ENCODE data around the gene RMDN3. TPM values are rescaled to one million over a fixed set of nuclear protein-coding genes. Genes with fewer than 3 reads are reported as not detected.

Gene RMDN3
- total and polyA plus RNA-seq, 2 of the 13 experiments (the other 11 are each of a cell fraction or from before 2014, with no cell fraction given) = 16.8 to 19.5 TPM

GRCh38 chr15:40694688-40695468 lies 60.2 kb downstream of the RMDN3 start, which contains the start of gene RAD51 (continued):
- TF ChIP-seq RERE (CRISPR knock-in tag; IDR thresholded peaks at IDR 0.05; ENCODE audit: low read depth) = no peak
- TF ChIP-seq ZNF766 (CRISPR knock-in tag; IDR thresholded peaks at IDR 0.05; ENCODE audit: borderline replicate concordance) = peak; percentile 17; the same call in 1 of the 2 replicates
- TF ChIP-seq ZNF207 (IDR thresholded peaks at IDR 0.05; ENCODE audit: borderline replicate concordance) = no peak
- no peak for TF ChIP-seq HOXA7 (CRISPR knock-in tag; IDR thresholded peaks at IDR 0.05)
- TF ChIP-seq SUZ12 (IDR thresholded peaks at IDR 0.05; ENCODE audit: low read depth, low read length) = peak; percentile 63
- TF ChIP-seq ZNF644 (CRISPR knock-in tag; IDR thresholded peaks at IDR 0.05; ENCODE audit: low read depth) = no peak
- TF ChIP-seq SOX13 (IDR thresholded peaks at IDR 0.05) = no peak
- no peak for TF ChIP-seq SOX13 (CRISPR knock-in tag; conservative IDR thresholded peaks at IDR 0.05 in 1 of 2, IDR thresholded peaks at IDR 0.05 in 1 of 2)
- TF ChIP-seq MATR3 (CRISPR knock-in tag; IDR thresholded peaks at IDR 0.05) = no peak
- TF ChIP-seq ZNF343 (CRISPR knock-in tag; IDR thresholded peaks at IDR 0.05) = no peak
- TF ChIP-seq YY1 (IDR thresholded peaks at IDR 0.05; ENCODE audit: insufficient read depth, insufficient replicate concordance, low read depth, low read length) = no peak
- TF ChIP-seq ZNF776 (CRISPR knock-in tag; IDR thresholded peaks at IDR 0.05) = no peak; the same call in 1 of the 2 replicates
- peak; percentile 63; the same call in 1 of the 2 replicates for TF ChIP-seq TMF1 (CRISPR knock-in tag; IDR thresholded peaks at IDR 0.05; ENCODE audit: low read depth)
- TF ChIP-seq RBFOX2 (IDR thresholded peaks at IDR 0.05; ENCODE audit: low read depth, low read length) = peak; percentile 90
- no peak for TF ChIP-seq ZBTB21 (CRISPR knock-in tag; IDR thresholded peaks at IDR 0.05)
- no peak for TF ChIP-seq SYNCRIP (IDR thresholded peaks at IDR 0.05; ENCODE audit: insufficient read depth, low read depth, low read length)
- peak; percentile 56; the same call in 1 of the 2 replicates for TF ChIP-seq ETV6 (CRISPR knock-in tag; conservative IDR thresholded peaks at IDR 0.05)
- TF ChIP-seq BCLAF1 (IDR thresholded peaks at IDR 0.05) = no peak

All from HepG2 (cell line).